Heart right ventricle (tissue), 16 donors: ENCODE data around the gene KSR1. TPM values are rescaled to one million over a fixed set of nuclear protein-coding genes. Genes with fewer than 3 reads are reported as not detected.

Source experiments
- ATAC-seq, 8 donors: fragments of 200-7000 bp; cut with Tn5 transposase; one replicate each; pipeline ENCODE4 v1.9.1; 2020; ENCODE audit warnings: mild to moderate bottlenecking in 8 of 8, moderate library complexity in 8 of 8, moderate number of reproducible peaks in 1 of 8
- DNase-seq, 2 donors: peaks; one replicate each; pipeline ENCODE4 v3.0.0-alpha.2; 2020
- H3K27ac ChIP-seq, 10 donors: fragments of 200-600 bp; sonication (generic) in 2 of 10; one replicate each; pipeline versions ENCODE4 v1.5.0 to v1.8.0; 2020 to 2022; ENCODE audit warnings: mild to moderate bottlenecking in 3 of 10
- H3K27me3 ChIP-seq, 7 donors: fragments of 200-600 bp; one replicate each; pipeline ENCODE4 v1.8.0; 2021 to 2022; ENCODE audit warnings: mild to moderate bottlenecking in 2 of 7
- H3K36me3 ChIP-seq, 9 donors: fragments of 200-600 bp; sonication (generic) in 1 of 9; one replicate each; pipeline versions ENCODE4 v1.5.0 to v1.8.0; 2020 to 2022; ENCODE audit warnings: mild to moderate bottlenecking in 2 of 9
- H3K4me1 ChIP-seq, 9 donors: fragments of 200-600 bp; sonication (generic) in 1 of 9; one replicate each; pipeline versions ENCODE4 v1.5.0 to v1.8.0; 2020 to 2022; ENCODE audit warnings: mild to moderate bottlenecking in 4 of 9
- H3K4me3 ChIP-seq, 10 donors: fragments of 200-600 bp; sonication (generic) in 2 of 10; one replicate each; pipeline versions ENCODE4 v1.5.0 to v1.8.0; 2020 to 2022; ENCODE audit warnings: mild to moderate bottlenecking in 7 of 10, moderate library complexity in 2 of 10
- H3K9me3 ChIP-seq, 11 donors: fragments of 200-600 bp in 10 of 11; sonication (generic) in 2 of 11; one replicate each; pipeline versions ENCODE4 v1.5.0 to v1.8.0; 2013 to 2022; ENCODE audit warnings: mild to moderate bottlenecking in 2 of 11, control low read depth in 1 of 11, moderate library complexity in 1 of 11
- CTCF ChIP-seq, 9 donors: fragments of 200-600 bp; sonication (generic) in 2 of 9; IDR thresholded peaks; one replicate each; pipeline versions ENCODE4 v1.5.0 to v1.8.0; 2021 to 2022; ENCODE audit warnings: antibody characterized with exemption in 9 of 9, mild to moderate bottlenecking in 5 of 9, moderate library complexity in 1 of 9
- WGBS, 2 donors: extraction: QIAGEN DNeasy Blood & Tissue Kit; methylation state at CpG; one replicate each; pipeline ENCODE4 v1.1.7; 2013; ENCODE audit warnings: inconsistent platforms in 1 of 2; 5-methylcytosine and 5-hydroxymethylcytosine counted together
- intact Hi-C, 10 donors: fragments of 100-400 bp; cut with DNase I; formaldehyde crosslinking; loops; one replicate each; pipeline versions ENCODE4 v1.11.1 to v1.14.2; 2022
- polyA plus RNA-seq, 2 donors: library from polyadenylated mRNA; stranded (reverse); fragments of 200-250 nt; gene quantifications; one replicate each; pipeline ENCODE4 v1.2.3, GENCODE V29; 2013
- total RNA-seq, 10 donors: library from RNA; stranded (reverse); fragmentation: NEBNext Ultra II Directional in 3 of 10; extraction: Animal tissue kit (Norgen Biotek cat#: 25700) in 3 of 10; gene quantifications; one replicate each; pipeline versions ENCODE4 v1.2.1 to v1.2.4, GENCODE V29; 2021 to 2023
- donor health status: Arrhythmogenic right ventricular cardiomyopathy.
- donor health status: ischemic (EF 13 %, LVEDD 7.1; RV severe dilation, severe dysfunction).
- donor health status: healthy with polysubstance abuse.
- donor health status: DM: no; HTN: yes; CAD: no.
- donor health status: DM: no; HTN: no; CAD: no.
- donor health status: ischemic (EF 25% LVEDD 6.9; RV normal size, moderate dysfunction).
- donor health status: ischemic (EF 25% LVEDD 5.7; RV mildly dilated, moderate dysfunction).
- donor health status: healthy.
- donor health status: DM: yes; HTN: yes; CAD: no.
- donor health status: Ischemic cardiomyopathy.
- donor health status: ischemic (EF 35%, LVEDD 5.7; RV mildly dilated, moderate dysfunction).
- donor health status: nonischemic (EF 11% LVEDD 7.7; RV severe dilation, severe dysfunction).
- donor health status: DM: yes; HTN: yes; CAD: no.
- donor health status: PGD.
- donor health status: ischemic (EF 29% LVEDD 5.4; RV normal size, mild dysfunction).
- donor health status: nonischemic (EF 23%, LVEDD 6.1; RV moderate dilation, normal function).

KSR1 gene
- total and polyA plus RNA-seq, 12 donors: 5.6 to 19.6 (median 8.6) TPM

GRCh38 chr17:27623614-27624013 lies 167.4 kb downstream of the KSR1 start:
- 77 to 84% methylated on average over 6 of the region's 6 CpGs for WGBS, 2 donors
- ATAC-seq: peak in 7 of 8 donors; percentile 41 to 80 (median 68)
- intact Hi-C loops: no loop called here

GRCh38 chr17:27624539-27624938 lies 168.3 kb downstream of the KSR1 start:
- H3K4me3 ChIP-seq: no peak overlapping the region
- H3K27ac ChIP-seq: peak overlapping the region in 3 of 10 donors; percentile 4 to 37 (median 9)
- intact Hi-C loops: no loop called here
- no peaks in the 10 kb centered on the region for H3K27me3 ChIP-seq
- WGBS, 2 donors: 76 to 85% methylated on average over 3 of the region's 3 CpGs
- peaks cover 0 to 23% (median 0%) of the 10 kb centered on the region in 9 donors for H3K4me1 ChIP-seq
- no peaks in the 10 kb centered on the region for H3K9me3 ChIP-seq
- DNase-seq (no peak), ATAC-seq (peak in 1 of 8 donors; percentile 26)
- H3K36me3 ChIP-seq: peaks cover 0 to 77% (median 6%) of the 10 kb centered on the region in 9 donors
- TF ChIP-seq CTCF (IDR thresholded peaks at IDR 0.05): no peak

More at GRCh38 chr17:27623614-27624013, 167.4 kb downstream of the KSR1 start:
- Histone ChIP-seq H3K27me3 (no peaks in the 10 kb centered on the region), H3K36me3 (peaks cover 0 to 86% (median 9%) of the 10 kb centered on the region in 9 donors), H3K9me3 (no peaks in the 10 kb centered on the region), H3K4me1 (peaks cover 0 to 23% (median 0%) of the 10 kb centered on the region in 9 donors), H3K4me3 (no peak overlapping the region), H3K27ac (peak overlapping the region in 4 of 10 donors; percentile 4 to 37 (median 18))
- TF ChIP-seq CTCF (IDR thresholded peaks at IDR 0.05): no peak
- DNase-seq: no peak

GRCh38 chr17:27625856-27626255 lies 169.6 kb downstream of the KSR1 start:
- H3K36me3 ChIP-seq: peaks cover 0 to 64% (median 0%) of the 10 kb centered on the region in 9 donors
- ATAC-seq (no peak), DNase-seq (no peak)
- H3K27ac ChIP-seq: no peak overlapping the region
- intact Hi-C loops: no loop called here
- WGBS, 2 donors: 90 to 92% methylated on average over 5 of the region's 5 CpGs
- no peaks in the 10 kb centered on the region for H3K27me3 ChIP-seq
- no peak for TF ChIP-seq CTCF (IDR thresholded peaks at IDR 0.05)
- H3K4me1 ChIP-seq: peaks cover 0 to 29% (median 5%) of the 10 kb centered on the region in 9 donors
- H3K4me3 ChIP-seq: no peak overlapping the region
- H3K9me3 ChIP-seq: no peaks in the 10 kb centered on the region

GRCh38 chr17:27627514-27627913 lies 171.3 kb downstream of the KSR1 start:
- DNase-seq: no peak
- H3K9me3 ChIP-seq: no peaks in the 10 kb centered on the region
- no peak overlapping the region for H3K4me3 ChIP-seq
- intact Hi-C loops: no loop called here
- H3K4me1 ChIP-seq: peaks cover 4 to 39% (median 11%) of the 10 kb centered on the region in 9 donors
- H3K27me3 ChIP-seq: no peaks in the 10 kb centered on the region
- no peak for ATAC-seq
- 92% methylated on average over 10 of the region's 10 CpGs for WGBS, 2 donors
- H3K36me3 ChIP-seq: peaks cover 0 to 48% (median 0%) of the 10 kb centered on the region in 9 donors
- H3K27ac ChIP-seq: no peak overlapping the region
- no peak for TF ChIP-seq CTCF (IDR thresholded peaks at IDR 0.05)
